ENCODE measurements around the gene FAM72A.
A peak's percentile ranks its signal among the peaks of the same experiment; 100 is the strongest.
"Not testable (repeated sequence)": the region's sequence is repeated elsewhere in the genome, so short reads cannot be mapped to it uniquely, and the experiment has no call there.

FAM72A gene

GRCh38 chr1:206202789-206203363 lies at the start of gene FAM72A:
Gene FAM72A (minus strand): TSS chr1:206202839. CDS start chr1:206202025, 814 bp downstream.
- DNase-seq (ENCODE audit: low spot score), result peak; percentile 100

- not testable (repeated sequence) for DNase-seq (ENCODE audit: low spot score)
Measured at GRCh38 chr1:206250953-206251681, 48.5 kb upstream of the FAM72A start.

GRCh38 chr1:206246129-206246886 lies 43.7 kb upstream of the FAM72A start:
- not testable (repeated sequence) for DNase-seq (ENCODE audit: low spot score)

DNA sequence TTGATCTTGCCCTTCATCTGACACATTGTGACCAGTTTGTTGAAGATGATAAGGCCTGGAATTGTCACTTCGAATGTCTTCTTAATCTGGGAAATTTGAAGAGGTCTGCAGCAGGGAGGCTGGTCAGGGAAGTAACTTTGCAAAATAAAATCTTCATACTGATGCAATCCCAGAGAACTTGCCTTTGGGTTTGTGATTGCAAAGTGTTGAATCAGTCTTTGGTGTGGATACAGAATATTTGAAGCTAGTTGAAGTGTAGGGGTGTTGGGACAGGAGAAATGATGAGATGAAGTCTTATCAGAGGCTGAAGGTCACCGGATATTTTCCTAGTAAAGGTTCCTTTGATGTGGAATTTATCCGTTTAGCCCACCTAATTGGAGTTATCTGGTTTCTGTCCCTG lies 42.8 kb upstream of the FAM72A start:
- DNase-seq (ENCODE audit: low spot score), result not testable (repeated sequence)

- peak; percentile 7 for DNase-seq (ENCODE audit: low spot score)
Measured at GRCh38 chr1:206243335-206243734, 40.7 kb upstream of the FAM72A start.

DNA sequence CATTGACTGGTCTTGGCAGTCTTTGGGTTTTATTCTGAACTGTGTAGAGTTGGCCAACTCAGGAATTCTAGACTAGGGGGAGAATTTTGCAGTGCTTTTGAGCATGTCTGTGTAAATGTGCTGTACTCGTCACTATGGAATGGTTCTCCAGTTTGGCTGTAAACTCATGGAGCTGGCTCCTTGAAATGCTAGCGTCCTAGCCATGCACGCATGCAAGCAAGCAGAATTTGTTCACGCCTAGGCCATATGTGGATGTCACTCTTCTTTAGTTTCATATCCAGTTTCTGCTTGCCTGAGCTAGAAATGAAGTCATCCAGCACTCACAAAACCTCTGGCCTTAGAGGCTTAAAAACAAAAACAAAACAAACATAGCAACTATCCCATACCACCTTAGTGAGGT lies 37.6 kb upstream of the FAM72A start:
- not testable (repeated sequence) for DNase-seq (ENCODE audit: low spot score)

- not testable (repeated sequence) for DNase-seq (ENCODE audit: low spot score)
Measured at GRCh38 chr1:206235190-206235589, 32.6 kb upstream of the FAM72A start.

GRCh38 chr1:206234189-206234916 lies 31.7 kb upstream of the FAM72A start:
- not testable (repeated sequence) for DNase-seq (ENCODE audit: low spot score)

DNA sequence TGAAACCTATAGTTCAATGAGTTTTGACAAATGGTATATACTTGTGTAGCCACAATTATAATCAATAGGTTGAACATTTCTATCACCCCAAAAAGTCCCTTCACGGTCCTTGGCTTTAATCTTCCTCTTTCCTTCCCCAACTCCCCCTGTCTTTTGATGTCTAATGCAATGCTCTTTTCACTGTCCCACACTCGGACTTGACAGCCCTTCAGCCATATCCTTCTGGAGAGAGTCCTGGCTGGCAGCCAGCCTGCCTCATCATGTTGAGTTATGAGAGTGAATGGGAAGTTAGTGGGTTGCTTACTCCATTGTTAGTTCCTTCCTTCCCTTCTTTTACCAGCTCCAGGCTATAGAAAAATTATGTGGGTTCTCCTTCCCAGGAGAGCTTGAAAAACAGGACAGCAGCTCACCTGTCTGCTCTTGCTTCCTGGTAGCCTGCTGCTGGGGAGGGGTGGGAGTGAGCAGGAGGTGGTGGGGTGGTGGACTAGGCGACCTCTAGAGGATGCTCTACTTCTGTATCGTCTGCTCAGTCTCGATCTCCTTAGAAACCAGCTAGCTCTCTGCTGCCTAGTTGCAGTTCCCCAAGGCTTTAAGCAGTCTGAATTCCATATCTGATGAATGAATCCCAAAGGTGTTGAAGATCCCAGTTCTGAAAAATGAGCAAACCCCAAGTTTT lies 30.5 kb upstream of the FAM72A start:
- DNase-seq (ENCODE audit: low spot score), result not testable (repeated sequence)

GRCh38 chr1:206231989-206232388 lies 29.4 kb upstream of the FAM72A start:
- DNase-seq (ENCODE audit: low spot score), result not testable (repeated sequence)

DNA sequence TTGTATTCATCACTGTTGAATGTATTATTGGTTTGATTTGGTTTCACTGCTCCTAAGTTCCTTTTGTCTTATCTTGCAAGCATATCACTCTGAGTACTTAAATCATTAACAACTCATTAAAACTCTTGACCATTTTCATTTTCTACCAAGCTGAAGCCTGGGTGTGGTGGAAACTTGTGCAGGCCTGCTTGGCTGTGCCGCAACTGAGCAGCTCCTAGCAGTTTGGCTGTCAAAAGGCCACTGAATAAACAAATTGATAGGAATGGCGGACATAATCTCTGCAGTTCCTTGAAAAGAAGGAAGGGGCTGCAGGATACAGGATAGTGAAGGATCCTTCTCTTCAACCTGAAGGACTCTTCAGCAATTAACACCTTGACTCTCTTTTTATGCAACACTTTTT lies 26.6 kb upstream of the FAM72A start:
- DNase-seq (ENCODE audit: low spot score), result not testable (repeated sequence)

DNA sequence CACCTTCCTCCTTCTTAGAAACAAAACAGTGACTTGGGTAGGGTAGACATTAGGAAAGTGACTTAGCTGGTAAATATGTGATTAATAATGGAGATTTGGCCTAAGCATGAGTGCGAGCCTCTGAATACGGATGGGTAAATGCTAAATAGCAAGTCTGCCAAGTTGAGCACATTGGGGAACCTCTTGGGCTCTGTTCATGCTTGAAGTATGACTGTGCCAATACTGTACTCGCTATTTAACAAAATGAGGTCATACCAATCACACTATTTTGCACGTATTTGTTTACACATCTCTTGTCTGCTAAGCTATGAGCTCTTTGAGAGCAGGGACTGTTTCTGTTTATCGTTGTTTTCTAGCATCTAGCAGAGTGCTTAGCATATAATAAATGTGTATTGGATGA lies 24.2 kb upstream of the FAM72A start:
- DNase-seq (ENCODE audit: low spot score), result not testable (repeated sequence)

- not testable (repeated sequence) for DNase-seq (ENCODE audit: low spot score)
Measured at GRCh38 chr1:206225386-206225785, 22.7 kb upstream of the FAM72A start.

DNA sequence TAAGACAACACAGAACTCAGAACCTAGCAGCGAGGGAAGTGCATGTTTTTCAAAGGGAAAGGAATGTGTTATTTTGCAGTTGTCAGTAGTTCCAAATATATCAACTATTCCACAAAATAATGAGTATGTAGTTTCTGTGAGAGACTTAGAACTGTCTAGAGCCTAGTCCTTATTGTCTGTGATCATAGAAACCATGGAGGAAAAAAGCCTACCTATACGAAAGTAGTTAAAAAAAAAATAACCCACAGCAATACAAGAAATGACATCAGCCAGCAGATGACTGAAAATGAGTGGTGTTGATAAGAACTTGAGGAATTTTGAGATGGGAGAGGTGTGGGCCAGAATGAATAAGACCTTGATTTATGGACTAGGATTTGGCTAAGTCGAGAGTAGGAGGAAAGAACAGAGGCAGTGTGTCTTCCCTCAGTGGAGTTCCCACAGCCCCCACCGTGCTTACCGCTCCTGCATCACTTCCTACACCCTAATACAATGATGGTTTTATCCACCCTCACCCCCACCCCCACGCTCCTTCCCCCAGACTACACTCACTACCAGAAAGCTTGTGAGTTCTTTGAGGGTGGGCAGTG lies 21.6 kb upstream of the FAM72A start:
- not testable (repeated sequence) for DNase-seq (ENCODE audit: low spot score)

- not testable (repeated sequence) for DNase-seq (ENCODE audit: low spot score)
Measured at GRCh38 chr1:206221585-206221984, 18.9 kb upstream of the FAM72A start.

- DNase-seq (ENCODE audit: low spot score), result not testable (repeated sequence)
Measured at GRCh38 chr1:206220332-206221000, 17.8 kb upstream of the FAM72A start.

DNA sequence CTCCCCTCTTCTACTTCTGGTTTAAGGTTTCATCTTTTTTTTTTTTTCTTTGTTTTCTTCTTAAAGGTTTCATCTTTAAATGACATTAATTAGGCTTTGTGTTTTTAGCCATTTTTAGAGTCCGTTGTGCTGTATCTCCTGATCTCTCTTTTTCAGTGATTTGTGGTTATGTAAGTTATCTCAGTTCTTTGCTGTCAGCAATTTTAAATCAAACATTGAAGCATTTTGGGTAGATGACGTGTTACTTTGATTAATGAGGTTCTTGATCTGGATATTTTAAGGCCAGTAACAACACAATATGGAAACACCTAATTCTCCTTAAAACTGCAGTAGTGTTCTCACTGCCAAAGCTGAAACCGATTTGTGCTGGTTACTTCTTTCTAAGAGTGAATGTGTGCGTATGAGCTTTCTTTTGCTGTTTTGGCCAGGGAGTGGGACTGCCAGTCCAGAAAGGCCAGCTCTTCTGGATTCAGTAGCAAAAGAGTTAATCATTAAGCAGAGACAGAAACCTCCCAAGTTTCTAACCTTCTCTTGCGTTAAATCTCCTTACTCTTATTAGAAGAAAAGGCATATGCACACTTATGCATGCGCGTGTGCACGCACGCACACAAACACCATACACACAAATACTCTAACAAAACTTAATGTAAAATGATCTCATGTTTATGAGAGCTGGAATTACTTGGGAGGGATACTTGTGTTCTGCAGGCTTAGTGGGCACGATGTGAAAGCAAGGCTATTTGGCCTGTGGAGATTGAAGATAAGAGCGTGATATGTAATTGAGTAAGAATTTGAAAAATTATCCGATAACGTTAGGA lies 17.1 kb upstream of the FAM72A start:
- DNase-seq (ENCODE audit: low spot score), result not testable (repeated sequence)

GRCh38 chr1:206218765-206219164 lies 16.1 kb upstream of the FAM72A start:
- DNase-seq (ENCODE audit: low spot score), result not testable (repeated sequence)

DNA sequence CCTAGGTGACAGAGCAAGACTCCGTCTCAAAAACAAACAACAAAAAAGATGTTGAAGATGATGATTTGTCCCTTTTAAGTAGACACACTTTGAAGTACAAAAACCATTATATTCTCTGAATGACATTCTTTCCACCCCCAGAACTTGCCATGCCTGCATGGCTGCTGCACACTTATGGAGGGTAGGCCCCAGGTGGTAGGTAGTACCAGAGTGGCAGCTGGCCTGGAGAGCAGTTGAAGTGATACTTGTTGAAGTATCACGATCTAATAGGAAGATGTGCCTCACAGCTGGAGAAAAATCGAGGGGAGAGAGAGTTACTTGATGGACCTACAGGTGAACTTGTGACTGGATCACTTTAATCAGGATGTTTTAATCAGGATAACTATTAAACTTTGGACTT lies 15.6 kb upstream of the FAM72A start:
- not testable (repeated sequence) for DNase-seq (ENCODE audit: low spot score)

All from putamen (tissue), 1 donor.